PC-3 (cell line): ENCODE data around the gene CPLX4.

Source experiments
- CTCF ChIP-seq: fragments of 300-600 bp; sonication (generic); conservative IDR thresholded peaks from 2 replicates; pipeline ENCODE4 v1.5.1; 2017; ENCODE audit warnings: antibody characterized with exemption, low read depth, mild to moderate bottlenecking, low read length
- EZH2phosphoT487 ChIP-seq: fragments of 300-600 bp; sonication (generic); IDR thresholded peaks from 2 replicates; pipeline ENCODE4 v1.6.1; 2018; ENCODE audit warnings: mild to moderate bottlenecking, antibody characterized with exemption, low read length, borderline replicate concordance

- TF ChIP-seq CTCF (no peak), EZH2phosphoT487 (no peak)
These were observed 13.2 kb downstream of the CPLX4 start for GRCh38 chr18:59305295-59305694.
